Loucy (cell line): ENCODE data around the gene SP3.

Source experiments
- H2AFZ ChIP-seq: fragments of 200-600 bp; sonication (generic); 2 replicates; pipeline ENCODE4 v1.6.0; 2016; ENCODE audit warnings: antibody characterized with exemption, mild to moderate bottlenecking, low read length, moderate library complexity
- H3F3A ChIP-seq: fragments of 200-600 bp; 2 replicates; pipeline ENCODE4 v1.6.0; 2016; ENCODE audit warnings: antibody characterized with exemption, low read depth, mild to moderate bottlenecking
- H3K27me3 ChIP-seq: fragments of 200-600 bp; sonication (generic); 2 replicates; pipeline ENCODE4 v1.6.1; 2014; ENCODE audit warnings: low read length, mild to moderate bottlenecking; ENCODE audit not compliant: insufficient read depth, poor library complexity, severe bottlenecking
- H3K36me3 ChIP-seq: fragments of 200-600 bp; sonication (generic); 2 replicates; pipeline ENCODE4 v1.6.1; 2016; ENCODE audit warnings: low read length; ENCODE audit not compliant: insufficient read depth
- H3K4me1 ChIP-seq: fragments of 200-600 bp; sonication (generic); 2 replicates; pipeline ENCODE4 v1.5.1; 2014; ENCODE audit warnings: low read length, mild to moderate bottlenecking; ENCODE audit not compliant: insufficient read depth, poor library complexity, severe bottlenecking
- H3K4me2 ChIP-seq: fragments of 200-600 bp; sonication (generic); 2 replicates; pipeline ENCODE4 v1.6.0; 2014; ENCODE audit warnings: antibody characterized with exemption, low read length, low read depth, mild to moderate bottlenecking; ENCODE audit not compliant: poor library complexity, severe bottlenecking
- H3K4me3 ChIP-seq: fragments of 200-600 bp; sonication (generic); 2 replicates; pipeline ENCODE4 v1.5.1; 2014; ENCODE audit warnings: low read length, mild to moderate bottlenecking, mixed read lengths; ENCODE audit not compliant: poor library complexity, severe bottlenecking
- H3K79me2 ChIP-seq: fragments of 200-600 bp; sonication (generic); 2 replicates; pipeline ENCODE4 v1.6.1; 2014; ENCODE audit warnings: low read length; ENCODE audit not compliant: insufficient read depth
- H3K9ac ChIP-seq: fragments of 200-600 bp; sonication (generic); 2 replicates; pipeline ENCODE4 v1.6.0; 2014; ENCODE audit warnings: mild to moderate bottlenecking, low read depth, low read length, moderate library complexity; ENCODE audit not compliant: poor library complexity, severe bottlenecking
- H3K9me2 ChIP-seq: fragments of 200-600 bp; sonication (generic); replicated peaks from 2 replicates; pipeline ENCODE4 v1.6.1; 2016; ENCODE audit warnings: low read depth, low read length, mixed read lengths
- H3K9me3 ChIP-seq: fragments of 200-600 bp; sonication (generic); 2 replicates; pipeline ENCODE4 v1.6.1; 2014; ENCODE audit warnings: mild to moderate bottlenecking, antibody characterized with exemption, low read length, low read depth; ENCODE audit not compliant: insufficient read depth
- H4K20me1 ChIP-seq: fragments of 200-600 bp; sonication (generic); 2 replicates; pipeline ENCODE4 v1.6.0; 2014; ENCODE audit warnings: antibody characterized with exemption, low read length, mild to moderate bottlenecking; ENCODE audit not compliant: insufficient read depth, poor library complexity, severe bottlenecking
- CTCF ChIP-seq: fragments of 200-600 bp; sonication (generic); conservative IDR thresholded peaks from 2 replicates; pipeline ENCODE4 v1.5.1; 2014; ENCODE audit warnings: mild to moderate bottlenecking, antibody characterized with exemption, low read length
- EZH2phosphoT487 ChIP-seq: fragments of 200-600 bp; IDR thresholded peaks from 2 replicates; pipeline ENCODE4 v1.6.1; 2018; ENCODE audit warnings: antibody characterized with exemption, mild to moderate bottlenecking, moderate library complexity, borderline replicate concordance

The SP3 gene

DNA sequence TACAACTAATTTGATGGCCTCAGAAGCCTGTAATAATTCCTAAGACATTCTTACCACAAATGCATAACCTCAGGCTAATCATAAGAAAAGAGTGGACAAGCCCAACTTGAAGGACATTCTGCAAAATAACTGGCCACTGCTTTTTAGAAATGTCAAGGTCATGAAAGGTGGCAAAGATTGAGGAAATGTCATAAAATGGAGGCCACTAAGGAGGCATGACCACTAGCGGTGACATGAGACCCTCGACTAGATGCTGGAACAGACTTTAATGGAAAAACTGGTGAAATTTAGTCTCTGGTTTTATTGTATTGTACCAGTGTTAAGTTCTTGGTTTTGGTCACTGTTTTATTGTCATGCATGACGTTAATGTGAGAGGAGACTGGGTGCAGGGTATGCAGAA is 78.6 kb downstream of the SP3 start:
- H3K4me2 ChIP-seq, result no peak overlapping the region
- TF ChIP-seq CTCF (no peak), EZH2phosphoT487 (no peak)
- H3K4me1 ChIP-seq, result peaks cover 7% of the 10 kb centered on the region
- H3K9me3 ChIP-seq, result peaks cover 10% of the 10 kb centered on the region; the same call in 1 of the 2 replicates
- no peaks in the 10 kb centered on the region for H4K20me1 ChIP-seq
- no peaks in the 10 kb centered on the region for H3K9me2 ChIP-seq
- no peak overlapping the region for H3K4me3 ChIP-seq
- H3K9ac ChIP-seq, result no peak overlapping the region
- no peaks in the 10 kb centered on the region for H3K79me2 ChIP-seq
- H3K27me3 ChIP-seq, result no peaks in the 10 kb centered on the region
- H3F3A ChIP-seq, result no peaks in the 10 kb centered on the region
- H3K36me3 ChIP-seq, result no peaks in the 10 kb centered on the region
- no peak overlapping the region for H2AFZ ChIP-seq

DNA sequence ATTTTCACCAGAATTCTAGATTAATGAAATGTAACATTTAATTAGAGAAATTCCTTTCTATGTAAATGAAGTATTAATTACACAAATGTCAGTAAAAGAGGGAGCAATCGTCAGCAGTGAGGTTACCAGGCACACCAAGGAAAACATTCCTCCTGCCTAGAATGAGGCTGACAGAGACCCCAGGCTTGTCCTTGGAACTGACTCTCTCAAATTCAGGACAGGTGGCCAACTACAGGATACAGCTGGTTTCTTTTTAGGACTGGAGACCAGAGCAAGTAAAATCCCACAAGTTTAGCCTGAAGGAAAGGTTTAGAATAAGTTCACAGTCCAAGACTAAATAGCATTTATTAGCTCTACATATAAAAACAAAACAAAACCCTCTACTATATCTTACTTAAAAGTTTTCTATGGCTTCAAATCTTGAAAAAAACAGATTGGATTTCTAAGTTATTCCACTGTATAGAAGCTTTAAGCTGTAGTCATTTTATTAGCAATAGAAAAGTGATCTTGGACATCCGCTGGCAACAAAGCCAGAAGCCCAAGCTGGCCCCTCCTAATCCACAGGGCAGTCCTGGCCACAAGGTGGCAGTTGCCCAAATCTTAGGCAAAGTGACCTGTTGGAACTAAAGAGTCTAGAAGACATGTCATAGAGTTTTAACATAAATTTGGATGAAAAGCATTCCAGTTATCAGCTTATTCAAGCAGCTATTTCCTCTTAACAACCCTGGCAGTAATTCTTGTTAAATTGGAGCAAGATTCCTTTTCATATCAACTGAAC is 81.0 kb downstream of the SP3 start:
- Histone ChIP-seq H3K79me2 (no peaks in the 10 kb centered on the region), H3K4me2 (no peak overlapping the region), H3K9me2 (no peaks in the 10 kb centered on the region), H3K4me1 (no peaks in the 10 kb centered on the region), H3K9ac (no peak overlapping the region), H3K36me3 (no peaks in the 10 kb centered on the region), H2AFZ (no peak overlapping the region), H3K4me3 (no peak overlapping the region), H4K20me1 (no peaks in the 10 kb centered on the region), H3K9me3 (peaks cover 3% of the 10 kb centered on the region; the same call in 1 of the 2 replicates), H3K27me3 (no peaks in the 10 kb centered on the region), H3F3A (no peaks in the 10 kb centered on the region)
- TF ChIP-seq CTCF, result peak; percentile 73
- no peak for TF ChIP-seq EZH2phosphoT487

DNA sequence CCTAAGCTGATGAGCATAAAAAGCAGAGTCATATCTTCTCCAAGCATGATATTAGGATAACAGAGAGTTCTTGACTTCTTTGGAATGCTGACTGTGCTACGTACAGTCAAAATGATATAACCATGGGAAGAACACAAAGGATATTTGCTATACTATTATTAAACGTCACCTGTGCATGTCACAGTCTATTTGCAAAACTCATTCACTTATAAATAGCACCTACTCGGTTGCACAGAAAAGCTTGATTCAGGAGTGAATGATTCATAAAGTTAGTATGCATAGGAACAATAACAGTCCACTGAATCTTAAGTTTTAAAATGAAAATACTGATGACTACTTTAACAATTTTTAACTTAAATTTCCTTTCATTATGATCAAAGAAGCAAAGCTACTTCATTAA is 83.3 kb downstream of the SP3 start:
- H3K4me1 ChIP-seq, result no peaks in the 10 kb centered on the region
- H3K36me3 ChIP-seq, result no peaks in the 10 kb centered on the region
- H3F3A ChIP-seq, result no peaks in the 10 kb centered on the region
- TF ChIP-seq CTCF (no peak), EZH2phosphoT487 (no peak)
- H3K9ac ChIP-seq, result no peak overlapping the region
- no peaks in the 10 kb centered on the region for H4K20me1 ChIP-seq
- H3K79me2 ChIP-seq, result no peaks in the 10 kb centered on the region
- no peaks in the 10 kb centered on the region for H3K9me3 ChIP-seq
- no peak overlapping the region for H2AFZ ChIP-seq
- H3K27me3 ChIP-seq, result no peaks in the 10 kb centered on the region
- H3K4me2 ChIP-seq, result no peak overlapping the region
- no peak overlapping the region for H3K4me3 ChIP-seq
- H3K9me2 ChIP-seq, result no peaks in the 10 kb centered on the region
